GM18909 (cell line): ENCODE measurements around the gene ZNF367.
A peak's percentile ranks its signal among the peaks of the same experiment; 100 is the strongest.

Experiments
- ATAC-seq: cut with Tn5 transposase; IDR thresholded peaks from one replicate; pipeline ENCODE4 v1.9.1; 2021; ENCODE audit warnings: mild to moderate bottlenecking; ENCODE audit not compliant: unreplicated experiment, poor library complexity

Gene ZNF367

DNA sequence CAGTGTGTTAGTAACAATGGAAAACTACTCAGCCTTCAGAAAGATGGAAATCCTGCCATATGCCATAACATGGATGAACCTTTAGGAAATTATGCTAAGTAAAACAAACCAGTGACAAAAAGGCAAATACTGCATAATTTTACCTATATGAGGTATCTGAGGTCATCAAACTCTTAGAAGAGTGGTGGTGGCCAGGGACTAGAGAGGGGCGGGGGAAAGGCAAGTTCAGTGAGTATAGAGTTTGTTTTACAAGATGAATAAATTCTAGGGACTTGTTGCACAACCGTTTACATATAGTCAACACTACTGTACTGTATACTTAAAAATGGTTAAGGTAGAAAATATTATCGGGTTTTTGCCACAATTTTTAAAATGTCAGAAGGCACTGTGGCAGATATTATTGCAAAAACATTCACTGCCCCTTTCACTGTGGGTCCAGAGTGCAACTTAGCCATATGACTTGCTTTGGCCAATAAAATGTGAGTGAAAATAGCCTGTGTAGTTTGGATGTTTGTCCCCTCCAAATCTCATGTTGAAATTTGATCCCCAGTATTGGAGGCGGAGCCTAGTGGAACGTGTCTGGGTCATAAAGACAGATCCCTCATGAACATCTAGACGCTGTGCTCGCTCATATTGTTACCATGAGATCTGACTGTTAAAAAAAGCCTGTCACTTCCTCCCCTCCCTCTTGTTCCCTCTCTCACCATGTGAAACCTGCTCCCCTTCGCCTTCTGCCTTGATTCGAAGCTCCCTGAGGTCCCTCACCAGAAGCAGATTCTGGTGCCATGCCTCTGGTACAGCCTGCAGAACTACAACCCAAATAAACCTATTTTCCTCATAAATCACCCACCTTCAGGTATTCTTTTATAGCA lies 9.5 kb downstream of the ZNF367 start:
- no peak for ATAC-seq

- ATAC-seq: no peak
These were observed 17.8 kb downstream of the ZNF367 start for GRCh38 chr9:96400132-96400910.

GRCh38 chr9:96399325-96399633 lies 18.9 kb downstream of the ZNF367 start:
- ATAC-seq: peak; percentile 6

GRCh38 chr9:96398582-96399324 lies 19.4 kb downstream of the ZNF367 start:
- peak; percentile 60 for ATAC-seq

GRCh38 chr9:96395964-96396363 lies 22.2 kb downstream of the ZNF367 start:
- ATAC-seq: no peak

DNA sequence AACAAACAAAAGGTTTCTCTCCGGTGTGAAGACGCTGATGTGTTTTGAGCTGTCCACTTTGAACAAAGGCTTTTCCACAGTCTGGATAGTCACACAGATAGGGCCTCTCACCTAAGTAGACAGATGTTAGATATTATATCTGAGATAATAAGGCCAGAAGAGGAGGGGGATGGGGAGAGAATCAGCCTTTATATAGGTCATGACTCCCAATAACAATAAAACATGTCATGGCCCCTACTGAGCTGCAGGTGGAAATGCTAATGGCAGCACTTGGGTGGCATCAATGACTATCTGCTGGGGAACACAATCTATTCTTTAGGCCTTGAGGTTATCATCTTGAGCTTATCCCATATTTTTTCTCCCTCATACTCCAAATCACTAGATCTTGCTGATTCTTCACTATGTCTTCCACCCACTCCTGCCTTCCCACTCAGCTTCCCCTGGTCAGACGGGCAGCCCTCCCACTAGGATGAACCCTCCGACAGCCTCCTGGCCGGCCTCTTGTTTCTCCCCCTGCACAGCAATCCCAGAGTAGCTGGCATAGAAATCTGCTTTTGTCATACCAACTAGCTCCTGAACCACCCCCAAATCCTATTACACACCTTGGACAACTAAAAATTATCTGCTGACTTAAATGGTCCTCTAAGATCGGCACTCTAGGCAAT lies 23.2 kb downstream of the ZNF367 start:
- no peak for ATAC-seq

DNA sequence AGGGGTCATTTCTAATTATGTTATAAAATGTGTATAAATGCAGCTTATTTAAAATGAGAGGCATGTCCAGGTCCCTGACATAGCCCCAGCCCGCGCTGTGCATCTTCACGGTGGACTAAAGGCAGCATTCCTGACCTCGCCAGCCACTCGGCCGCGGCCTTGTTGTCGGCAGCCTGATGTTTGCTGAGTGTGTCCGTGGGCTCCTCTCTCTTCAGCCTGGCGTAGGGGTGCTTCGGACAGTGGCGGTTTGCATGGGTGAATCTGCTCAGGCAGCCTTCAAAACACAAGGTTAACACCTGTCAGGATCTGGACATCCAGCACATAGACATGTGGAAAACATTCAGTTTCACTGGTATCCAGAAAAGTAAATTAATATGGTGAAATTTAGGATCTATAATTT lies 25.9 kb downstream of the ZNF367 start:
- ATAC-seq: no peak

GRCh38 chr9:96391021-96391765 lies 27.0 kb downstream of the ZNF367 start:
- no peak for ATAC-seq

- no peak for ATAC-seq
These were observed 30.0 kb downstream of the ZNF367 start for GRCh38 chr9:96388144-96388543.

DNA sequence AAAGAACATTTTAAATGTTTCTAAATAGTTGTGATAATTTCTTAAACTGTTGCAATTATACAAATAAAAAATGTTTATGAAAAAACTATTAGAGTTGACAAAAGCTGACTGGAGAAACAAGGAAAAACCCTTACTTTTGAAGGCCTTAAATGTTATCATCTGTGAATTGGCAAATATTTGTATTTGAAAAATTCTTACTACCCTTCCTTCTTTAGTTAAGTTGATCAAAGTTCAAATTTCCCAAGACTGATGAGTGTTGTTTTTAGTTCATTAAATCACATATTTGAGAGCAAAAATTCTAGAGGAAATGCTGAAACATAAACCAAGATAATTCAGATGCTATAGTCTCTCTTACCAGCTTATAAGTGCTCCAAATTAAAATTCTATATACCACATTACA lies 32.0 kb downstream of the ZNF367 start:
- ATAC-seq: no peak

- ATAC-seq: peak; percentile 52
These were observed 34.8 kb downstream of the ZNF367 start, which contains the start of gene SLC35D2 for GRCh38 chr9:96383165-96383942. Gene SLC35D2, minus strand, starts transcription at chr9:96383711. Its CDS starts 77 bp downstream, at chr9:96383634.

DNA sequence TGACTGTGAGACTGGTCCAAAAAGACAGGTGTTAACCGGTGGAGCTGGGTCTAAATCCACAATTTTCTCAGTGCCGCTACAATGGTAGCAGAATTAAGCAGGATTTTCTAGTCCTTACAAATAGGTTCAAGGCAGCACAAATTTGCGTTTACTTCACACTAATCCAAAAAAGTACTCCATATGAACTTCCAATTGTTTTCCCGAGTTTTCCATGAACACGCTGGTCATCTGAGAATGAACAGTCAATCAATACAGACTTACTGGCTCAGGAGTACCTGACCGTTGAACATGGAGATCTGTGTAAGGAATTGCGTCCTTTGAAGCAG lies 35.4 kb downstream of the ZNF367 start:
- ATAC-seq: no peak

DNA sequence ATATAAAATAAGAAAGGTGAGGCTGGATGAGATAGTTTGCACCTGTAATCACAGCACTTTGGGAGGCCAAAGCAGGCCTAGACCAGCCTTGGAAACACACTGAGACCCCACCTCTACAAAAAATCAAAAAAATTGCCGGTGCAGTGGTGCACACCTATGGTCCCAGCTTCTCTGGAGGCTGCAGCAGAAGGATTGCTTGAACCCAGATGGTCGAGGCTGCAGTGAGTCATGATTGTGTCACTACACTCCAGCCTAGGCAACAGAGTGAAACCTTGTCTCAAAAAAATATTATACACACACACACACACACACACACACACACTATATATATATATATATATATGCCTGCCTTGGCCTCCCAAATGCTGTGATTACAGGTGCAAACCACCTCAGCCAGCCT lies 36.0 kb downstream of the ZNF367 start:
- ATAC-seq: no peak

- no peak for ATAC-seq
These were observed 36.5 kb downstream of the ZNF367 start for GRCh38 chr9:96381696-96382095.

DNA sequence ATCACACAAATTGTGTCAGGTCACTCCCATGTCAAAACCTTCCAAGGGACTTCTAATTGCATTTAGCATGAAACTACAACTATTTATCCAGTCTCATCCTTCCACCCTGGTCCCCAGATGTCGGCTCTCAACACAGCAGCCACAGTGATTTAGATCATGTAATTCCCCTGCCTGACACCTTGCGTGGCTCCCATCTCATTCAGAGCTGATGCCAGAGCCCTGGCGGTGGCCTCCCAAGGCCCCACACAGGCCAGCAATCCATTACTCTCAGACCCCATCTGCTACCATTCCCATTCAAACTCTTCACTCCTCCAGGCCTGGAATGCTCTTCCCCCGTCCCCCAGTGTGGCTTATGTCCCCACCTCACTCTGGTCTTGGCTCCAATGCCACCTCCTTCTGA lies 37.0 kb downstream of the ZNF367 start:
- ATAC-seq: no peak

DNA sequence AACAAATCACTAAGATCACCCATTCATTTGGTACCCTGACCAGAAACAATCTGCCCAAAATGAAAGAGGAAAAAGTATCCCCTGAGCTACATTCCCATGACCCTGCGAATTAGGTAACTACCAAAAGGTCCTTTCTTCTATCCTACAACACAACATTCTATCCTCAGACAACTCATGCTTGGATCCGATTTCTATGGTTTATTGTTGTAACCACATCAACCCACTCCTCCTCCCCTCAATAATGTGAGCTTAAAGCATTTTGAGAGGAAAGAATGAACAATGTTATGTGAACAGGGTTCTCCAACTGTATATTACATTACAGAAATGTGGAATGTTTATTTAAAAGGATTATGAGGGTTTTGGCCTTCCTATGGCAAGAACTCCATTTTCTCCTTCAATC lies 38.7 kb downstream of the ZNF367 start:
- no peak for ATAC-seq

GRCh38 chr9:96378187-96378586 lies 40.0 kb downstream of the ZNF367 start:
- no peak for ATAC-seq

DNA sequence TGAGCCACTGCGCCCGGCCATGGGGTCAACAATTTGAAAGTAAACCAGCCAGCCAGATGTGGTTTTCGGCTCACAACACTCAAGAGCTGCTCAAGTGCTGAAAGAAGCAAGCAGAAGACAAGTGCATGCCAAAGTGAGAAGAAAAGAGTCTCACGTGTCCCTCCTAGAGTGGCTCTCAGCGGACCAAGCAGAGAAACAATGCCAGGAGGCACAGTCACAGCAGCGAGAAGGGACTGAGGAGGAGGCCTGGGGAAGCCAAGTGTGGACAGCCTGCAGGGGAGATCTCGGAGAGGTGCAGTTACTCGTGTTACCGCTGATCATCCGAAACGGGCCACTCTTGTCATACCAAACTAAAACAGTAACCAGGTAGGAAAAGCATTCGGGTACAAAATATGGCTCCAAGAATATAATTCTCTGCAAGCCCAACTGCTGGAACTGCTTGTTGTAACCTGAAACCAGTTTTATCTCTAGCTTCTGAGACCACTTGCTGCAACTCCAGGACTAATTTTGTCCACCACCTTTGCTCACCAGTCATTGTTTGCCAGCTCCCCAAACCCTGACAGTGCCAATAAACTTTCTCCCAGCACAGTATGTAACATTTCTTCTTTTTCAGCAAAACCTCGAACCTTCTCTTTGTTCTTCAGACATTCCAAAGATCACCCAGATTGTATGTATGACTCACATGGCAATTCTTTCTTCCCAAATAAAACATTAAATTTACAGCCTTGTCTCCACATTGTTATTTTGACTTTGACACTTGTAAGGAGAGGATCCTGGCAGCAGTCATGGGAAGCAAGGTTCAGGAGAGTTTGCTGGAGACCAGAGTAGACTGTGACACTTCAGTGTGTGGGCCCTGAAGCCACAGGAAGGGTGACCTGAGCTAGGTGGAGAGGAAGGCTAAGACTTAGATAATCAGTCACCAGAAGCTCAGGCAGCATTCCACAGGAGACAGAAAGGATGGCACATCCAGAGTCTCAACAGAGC lies 41.0 kb downstream of the ZNF367 start:
- ATAC-seq: no peak
